Activated CD8-positive, alpha-beta T cell treated with anti-CD3 and anti-CD28 coated beads, Interleukin-2, amount 10 ng/mL, durations not matched to agents 7 days and 5 days (primary cell): ENCODE data around the gene PKP4. TPM values are rescaled to one million over a fixed set of nuclear protein-coding genes. Genes with fewer than 3 reads are reported as not detected.

Source experiments
- ATAC-seq: fragments of 150-1000 bp; cut with Tn5 transposase; one replicate; pipeline ENCODE4 v1.10.0; 2021; ENCODE audit warnings: moderate library complexity
- CTCF ChIA-PET: fragments of 350-600 bp; sonication (Branson Sonifier 250); formaldehyde crosslinking; loops from one replicate; lab custom pipeline; 2021; ENCODE audit warnings: antibody characterized with exemption; lab: Charles Lee
- POLR2A ChIA-PET: fragments of 350-600 bp; sonication (Branson Sonifier 250); formaldehyde crosslinking; loops from one replicate; lab custom pipeline; 2021; ENCODE audit warnings: antibody characterized with exemption; lab: Charles Lee
- DNase-seq: peaks from one replicate; pipeline ENCODE4 v3.0.0-alpha.2; 2020
- H3K27ac Mint-ChIP-seq: one replicate; pipeline ENCODE4 v1.8.0; 2021; ENCODE audit warnings: mild to moderate bottlenecking, mixed read lengths
- H3K27me3 Mint-ChIP-seq: one replicate; pipeline ENCODE4 v1.8.0; 2021; ENCODE audit warnings: low read depth, mixed read lengths
- H3K36me3 Mint-ChIP-seq: one replicate; pipeline ENCODE4 v1.8.0; 2021; ENCODE audit warnings: low read depth, mixed read lengths
- H3K4me1 Mint-ChIP-seq: one replicate; pipeline ENCODE4 v1.8.0; 2021; ENCODE audit warnings: low read depth, mixed read lengths
- H3K4me3 Mint-ChIP-seq: one replicate; pipeline ENCODE4 v1.8.0; 2021; ENCODE audit warnings: mild to moderate bottlenecking, mixed read lengths
- H3K9me3 Mint-ChIP-seq: one replicate; pipeline ENCODE4 v1.8.0; 2022; ENCODE audit warnings: mixed read lengths; ENCODE audit not compliant: insufficient read depth
- total RNA-seq, 2 experiments: library from RNA; stranded (reverse); gene quantifications; one replicate each; pipeline ENCODE4 v1.2.3, GENCODE V29; 2021

Gene PKP4
- total RNA-seq, 2 experiments from 2014 or later, result 32.9 to 35.8 TPM

GRCh38 chr2:158618891-158619490 is 162.2 kb downstream of the PKP4 start:
- POLR2A ChIA-PET, result no interaction called here
- no peaks in the 10 kb centered on the region for H3K27me3 Mint-ChIP-seq
- CTCF ChIA-PET, result interaction anchor here (1.3 to 1.4 kb wide), 2 partner anchors 16 to 595 kb away, joined by 3 read pairs; no protein-coding TSS in a partner anchor

GRCh38 chr2:158619496-158619895 is 162.7 kb downstream of the PKP4 start:
- peaks cover 5% of the 10 kb centered on the region for H3K36me3 Mint-ChIP-seq
- H3K27me3 Mint-ChIP-seq, result no peaks in the 10 kb centered on the region
- no peaks in the 10 kb centered on the region for H3K9me3 Mint-ChIP-seq
- ATAC-seq (no peak), DNase-seq (no peak)
- H3K27ac Mint-ChIP-seq, result no peak overlapping the region
- H3K4me1 Mint-ChIP-seq, result no peaks in the 10 kb centered on the region
- ChIA-PET POLR2A (no interaction called here), CTCF (interaction anchor here (1.3 kb wide), 1 partner anchor 595 kb away, joined by 3 read pairs; no protein-coding TSS in a partner anchor)
- H3K4me3 Mint-ChIP-seq, result no peak overlapping the region

More at GRCh38 chr2:158618891-158619490, 162.2 kb downstream of the PKP4 start:
- Mint-ChIP-seq H3K27ac (no peak overlapping the region), H3K4me1 (no peaks in the 10 kb centered on the region), H3K9me3 (no peaks in the 10 kb centered on the region), H3K4me3 (no peak overlapping the region), H3K36me3 (peaks cover 5% of the 10 kb centered on the region)
- no peak for ATAC-seq
- DNase-seq, result no peak

DNA sequence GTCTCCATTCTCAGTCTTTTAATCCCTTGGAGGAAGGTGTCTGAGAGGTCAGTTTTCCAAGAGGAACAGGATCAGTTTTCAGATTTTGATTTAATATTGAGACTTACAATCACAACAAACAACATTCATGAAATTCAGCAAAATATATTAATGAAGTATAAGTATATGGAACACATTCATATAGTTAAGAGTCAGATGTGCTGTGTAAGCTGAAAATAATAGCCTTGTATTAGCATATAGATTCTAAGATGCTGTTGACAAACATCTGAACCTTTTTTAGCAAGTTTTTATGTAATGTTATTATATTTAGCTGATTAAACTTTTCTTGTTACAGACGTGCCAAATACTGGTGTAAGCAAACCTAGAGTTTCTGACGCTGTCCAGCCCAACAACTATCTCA is 163.9 kb downstream of the PKP4 start:
- no peak overlapping the region for H3K27ac Mint-ChIP-seq
- peaks cover 10% of the 10 kb centered on the region for H3K36me3 Mint-ChIP-seq
- no peaks in the 10 kb centered on the region for H3K4me1 Mint-ChIP-seq
- ATAC-seq (no peak), DNase-seq (no peak)
- H3K27me3 Mint-ChIP-seq, result no peaks in the 10 kb centered on the region
- H3K4me3 Mint-ChIP-seq, result no peak overlapping the region
- H3K9me3 Mint-ChIP-seq, result no peaks in the 10 kb centered on the region
- ChIA-PET POLR2A (no interaction called here), CTCF (no interaction called here)

DNA sequence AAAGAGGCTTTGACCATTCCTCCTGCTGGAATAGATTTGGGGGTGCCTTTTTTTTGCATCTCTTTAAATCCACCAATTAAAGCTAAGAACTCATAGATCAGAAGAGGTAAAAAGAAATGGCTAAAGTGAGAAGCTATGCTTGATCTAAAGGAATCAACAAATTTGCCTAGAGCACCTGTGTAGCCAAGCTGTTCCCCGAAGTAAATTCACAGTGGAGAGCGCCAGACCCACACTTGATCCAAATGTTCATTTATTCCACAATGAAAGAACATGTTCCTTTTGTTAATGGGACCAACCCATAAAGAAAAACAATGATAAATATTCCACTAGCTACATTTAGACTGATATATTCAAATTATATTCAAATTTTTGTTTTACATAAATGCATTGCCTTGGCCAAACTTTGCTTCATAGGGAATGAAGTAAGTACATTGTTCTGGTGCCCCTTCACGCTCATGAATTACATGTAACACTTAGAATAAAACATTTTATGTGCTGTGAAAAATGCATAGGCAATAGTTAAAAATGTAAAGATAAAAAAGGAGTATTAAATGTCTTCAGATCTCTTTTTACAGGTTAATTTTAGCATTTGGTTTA is 167.4 kb downstream of the PKP4 start:
- DNase-seq, result no peak
- H3K9me3 Mint-ChIP-seq, result no peaks in the 10 kb centered on the region
- H3K27ac Mint-ChIP-seq, result no peak overlapping the region
- ChIA-PET CTCF (no interaction called here), POLR2A (no interaction called here)
- H3K36me3 Mint-ChIP-seq, result peaks cover 10% of the 10 kb centered on the region
- no peak overlapping the region for H3K4me3 Mint-ChIP-seq
- ATAC-seq, result no peak
- H3K27me3 Mint-ChIP-seq, result no peaks in the 10 kb centered on the region
- no peaks in the 10 kb centered on the region for H3K4me1 Mint-ChIP-seq

DNA sequence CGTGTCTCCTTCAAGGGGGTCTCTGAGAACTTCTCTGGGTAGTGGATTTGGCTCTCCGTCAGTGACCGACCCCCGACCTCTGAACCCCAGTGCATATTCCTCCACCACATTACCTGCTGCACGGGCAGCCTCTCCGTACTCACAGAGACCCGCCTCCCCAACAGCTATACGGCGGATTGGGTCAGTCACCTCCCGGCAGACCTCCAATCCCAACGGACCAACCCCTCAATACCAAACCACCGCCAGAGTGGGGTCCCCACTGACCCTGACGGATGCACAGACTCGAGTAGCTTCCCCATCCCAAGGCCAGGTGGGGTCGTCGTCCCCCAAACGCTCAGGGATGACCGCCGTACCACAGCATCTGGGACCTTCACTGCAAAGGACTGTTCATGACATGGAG is 168.2 kb downstream of the PKP4 start:
- Mint-ChIP-seq H3K9me3 (no peaks in the 10 kb centered on the region), H3K4me1 (no peaks in the 10 kb centered on the region), H3K4me3 (no peak overlapping the region), H3K27ac (peak overlapping the region; percentile 37), H3K27me3 (no peaks in the 10 kb centered on the region), H3K36me3 (peaks cover 10% of the 10 kb centered on the region)
- ATAC-seq (no peak), DNase-seq (no peak)
- POLR2A ChIA-PET, result no interaction called here
- CTCF ChIA-PET, result no interaction called here

DNA sequence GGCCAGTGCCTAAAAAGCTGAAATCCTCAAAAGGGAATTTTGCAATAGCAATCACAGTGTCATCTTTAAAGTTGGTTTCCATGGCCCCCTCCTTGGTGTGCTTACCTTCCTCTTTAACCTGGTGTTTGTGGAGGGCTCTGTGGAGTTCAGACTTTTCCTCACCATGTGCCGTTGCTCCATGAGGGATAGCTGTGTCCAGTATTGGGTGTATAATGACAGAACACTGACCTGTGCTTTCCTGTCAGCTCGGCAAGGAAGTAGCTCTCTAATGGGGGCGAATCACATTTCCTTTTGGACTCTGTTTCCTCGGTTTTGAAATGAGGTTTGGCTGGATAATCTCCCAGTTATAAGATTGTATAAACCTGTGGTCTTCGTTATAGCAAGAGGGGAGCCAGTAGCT is 172.4 kb downstream of the PKP4 start:
- DNase-seq (no peak), ATAC-seq (no peak)
- Mint-ChIP-seq H3K36me3 (peaks cover 18% of the 10 kb centered on the region), H3K9me3 (no peaks in the 10 kb centered on the region), H3K27ac (no peak overlapping the region), H3K4me3 (no peak overlapping the region), H3K27me3 (no peaks in the 10 kb centered on the region), H3K4me1 (no peaks in the 10 kb centered on the region)
- POLR2A ChIA-PET, result no interaction called here
- CTCF ChIA-PET, result no interaction called here

- Mint-ChIP-seq H3K36me3 (peaks cover 28% of the 10 kb centered on the region), H3K27ac (no peak overlapping the region), H3K9me3 (no peaks in the 10 kb centered on the region), H3K4me1 (no peaks in the 10 kb centered on the region), H3K27me3 (no peaks in the 10 kb centered on the region), H3K4me3 (no peak overlapping the region)
- ATAC-seq (no peak), DNase-seq (no peak)
- POLR2A ChIA-PET, result no interaction called here
- CTCF ChIA-PET, result no interaction called here
Observed at GRCh38 chr2:158633261-158633660, 176.5 kb downstream of the PKP4 start.

DNA sequence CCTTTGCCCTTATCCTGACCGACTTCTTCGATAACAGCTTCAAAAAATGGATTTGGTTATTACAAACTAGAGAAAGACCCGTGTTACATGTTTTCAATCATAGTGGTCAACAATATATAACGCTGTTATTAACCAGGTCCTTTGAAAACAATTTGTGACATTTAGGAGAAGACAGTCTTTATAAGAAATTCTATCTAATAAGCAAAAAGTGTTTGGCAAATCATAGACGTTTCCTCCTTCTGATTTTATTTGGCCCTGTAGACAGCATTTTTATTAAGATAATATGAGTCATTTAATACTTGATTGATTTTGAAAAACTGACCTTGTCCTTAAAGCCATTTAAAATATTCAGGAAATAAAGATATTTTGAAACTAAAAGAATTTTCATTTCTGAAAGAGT is 177.9 kb downstream of the PKP4 start:
- POLR2A ChIA-PET, result no interaction called here

GRCh38 chr2:158635961-158636601 is 179.3 kb downstream of the PKP4 start:
- Mint-ChIP-seq H3K36me3 (peaks cover 28% of the 10 kb centered on the region), H3K4me1 (no peaks in the 10 kb centered on the region), H3K9me3 (no peaks in the 10 kb centered on the region), H3K27ac (no peak overlapping the region), H3K4me3 (no peak overlapping the region), H3K27me3 (no peaks in the 10 kb centered on the region)
- POLR2A ChIA-PET, result interaction anchor here (0.6 kb wide), 1 partner anchor 21 kb away, joined by 3 read pairs; no protein-coding TSS in a partner anchor
- no peak for ATAC-seq
- DNase-seq, result no peak
- CTCF ChIA-PET, result no interaction called here

More for the DNA sequence above, 177.9 kb downstream of the PKP4 start:
- no peak overlapping the region for H3K4me3 Mint-ChIP-seq
- ATAC-seq, result no peak
- H3K27ac Mint-ChIP-seq, result no peak overlapping the region
- CTCF ChIA-PET, result no interaction called here
- no peak for DNase-seq
- H3K36me3 Mint-ChIP-seq, result peaks cover 28% of the 10 kb centered on the region
- H3K4me1 Mint-ChIP-seq, result no peaks in the 10 kb centered on the region
- no peaks in the 10 kb centered on the region for H3K27me3 Mint-ChIP-seq
- H3K9me3 Mint-ChIP-seq, result no peaks in the 10 kb centered on the region

DNA sequence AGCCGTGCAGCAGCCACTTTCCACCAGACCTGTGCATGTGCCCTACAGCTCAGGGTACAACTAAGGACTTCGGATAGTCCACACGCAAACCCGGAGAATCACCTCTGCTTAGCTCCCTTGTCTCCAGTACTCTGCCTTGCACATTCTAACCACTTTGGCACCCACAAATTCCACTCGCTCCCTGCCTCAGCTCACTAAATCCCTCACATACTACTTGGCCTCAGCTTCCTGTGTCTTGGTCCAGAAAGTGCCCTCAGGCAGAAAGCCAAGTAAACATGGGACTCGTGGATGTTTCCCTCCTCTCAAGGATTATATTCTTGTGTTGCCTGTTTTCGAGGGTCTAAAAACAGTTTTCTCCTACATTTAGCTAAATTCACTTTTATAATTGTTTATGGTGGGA is 180.6 kb downstream of the PKP4 start:
- CTCF ChIA-PET, result no interaction called here
- POLR2A ChIA-PET, result no interaction called here
- no peaks in the 10 kb centered on the region for H3K27me3 Mint-ChIP-seq

DNA sequence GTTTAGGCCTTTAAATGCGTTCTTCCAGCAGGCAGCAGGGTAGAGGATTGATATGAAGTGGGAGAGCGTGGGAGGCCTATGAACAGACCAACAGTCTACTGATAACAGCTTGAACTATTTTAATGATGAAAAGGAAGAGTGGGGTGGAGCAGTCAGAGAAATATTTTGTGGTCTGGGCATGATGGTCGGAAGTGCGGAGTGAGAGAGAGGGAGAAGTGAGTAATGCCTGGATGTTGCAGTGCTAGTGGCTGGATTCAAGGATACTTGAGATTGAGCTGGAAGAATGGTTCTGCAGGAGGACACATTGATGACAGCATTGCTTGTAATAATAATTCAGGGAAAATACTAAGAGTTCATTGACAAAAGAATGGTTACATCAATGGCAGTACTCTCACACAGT is 187.4 kb downstream of the PKP4 start:
- Mint-ChIP-seq H3K36me3 (no peaks in the 10 kb centered on the region), H3K4me3 (no peak overlapping the region), H3K27ac (no peak overlapping the region), H3K27me3 (no peaks in the 10 kb centered on the region), H3K9me3 (no peaks in the 10 kb centered on the region), H3K4me1 (no peaks in the 10 kb centered on the region)
- ChIA-PET POLR2A (no interaction called here), CTCF (no interaction called here)
- DNase-seq (no peak), ATAC-seq (no peak)

More for the DNA sequence above, 180.6 kb downstream of the PKP4 start:
- H3K9me3 Mint-ChIP-seq, result no peaks in the 10 kb centered on the region
- no peaks in the 10 kb centered on the region for H3K4me1 Mint-ChIP-seq
- DNase-seq, result no peak
- no peak overlapping the region for H3K27ac Mint-ChIP-seq
- peaks cover 24% of the 10 kb centered on the region for H3K36me3 Mint-ChIP-seq
- ATAC-seq, result no peak
- H3K4me3 Mint-ChIP-seq, result no peak overlapping the region

- no peak for DNase-seq
- ChIA-PET POLR2A (no interaction called here), CTCF (interaction anchor here (1.6 kb wide), 1 partner anchor 14 kb away, joined by 5 read pairs; no protein-coding TSS in a partner anchor)
- H3K36me3 Mint-ChIP-seq, result no peaks in the 10 kb centered on the region
- H3K4me3 Mint-ChIP-seq, result no peak overlapping the region
- H3K27ac Mint-ChIP-seq, result no peak overlapping the region
- H3K9me3 Mint-ChIP-seq, result no peaks in the 10 kb centered on the region
- H3K4me1 Mint-ChIP-seq, result no peaks in the 10 kb centered on the region
- ATAC-seq, result no peak
- no peaks in the 10 kb centered on the region for H3K27me3 Mint-ChIP-seq
Observed at GRCh38 chr2:158645299-158645698, 188.5 kb downstream of the PKP4 start.
